Erythroblast (primary cell): ENCODE data around the gene TMC8.
"Not testable (repeated sequence)": the region's sequence is repeated elsewhere in the genome, so short reads cannot be mapped to it uniquely, and the experiment has no call there.

Source experiments
- DNase-seq, 2 experiments: peaks; one replicate each; lab custom pipeline; 2025; lab: John Stamatoyannopoulos, UW
- GATA1 ChIP-seq: IDR thresholded peaks from 2 replicates; pipeline ENCODE4 v1.6.1; 2011; ENCODE audit warnings: low read depth, mild to moderate bottlenecking, control low read depth, low read length, moderate library complexity
- POLR2A ChIP-seq: IDR thresholded peaks from 2 replicates; pipeline ENCODE4 v1.6.1; 2011; ENCODE audit warnings: mild to moderate bottlenecking, low read length

The TMC8 gene

GRCh38 chr17:78151514-78152008, 21.0 kb downstream of the TMC8 start:
- DNase-seq, result no peak

GRCh38 chr17:78154903-78155811, 24.6 kb downstream of the TMC8 start:
- DNase-seq, result no peak
- TF ChIP-seq GATA1, result no peak
- TF ChIP-seq POLR2A, result no peak

More at GRCh38 chr17:78151514-78152008, 21.0 kb downstream of the TMC8 start:
- TF ChIP-seq GATA1 (no peak), POLR2A (no peak)

GRCh38 chr17:78159575-78160158, 29.1 kb downstream of the TMC8 start:
- no peak for TF ChIP-seq POLR2A
- no peak for TF ChIP-seq GATA1
- DNase-seq, result peak; percentile 60 to 69

- TF ChIP-seq POLR2A (no peak), GATA1 (no peak)
- DNase-seq, result no peak
Measured at GRCh38 chr17:78163881-78164747, 33.5 kb downstream of the TMC8 start.

- TF ChIP-seq POLR2A, result no peak
- DNase-seq, result no peak
Measured at GRCh38 chr17:78164748-78165607, 34.4 kb downstream of the TMC8 start.

- no peak for DNase-seq
- TF ChIP-seq POLR2A (no peak), GATA1 (no peak)
Measured at GRCh38 chr17:78166416-78166815, 35.8 kb downstream of the TMC8 start.

GRCh38 chr17:78168242-78168902, 37.8 kb downstream of the TMC8 start, which contains the start of gene SYNGR2:
SYNGR2 (plus strand) TSS chr17:78168581; CDS start chr17:78168617, 36 bp downstream.
- TF ChIP-seq POLR2A, result peak; percentile 70
- TF ChIP-seq GATA1, result no peak
- peak; percentile 89 to 93 for DNase-seq

GRCh38 chr17:78168903-78169793, 38.6 kb downstream of the TMC8 start:
- no peak for TF ChIP-seq GATA1
- peak in 1 of 2 experiments; percentile 61 for DNase-seq

- DNase-seq, result no peak
- TF ChIP-seq GATA1 (no peak), POLR2A (no peak)
Measured at GRCh38 chr17:78170692-78171590, 40.4 kb downstream of the TMC8 start.

- DNase-seq, result not testable (repeated sequence)
Measured at GRCh38 chr17:78171591-78172248, 41.1 kb downstream of the TMC8 start.
